Peyer's patch (tissue), 4 donors: ENCODE results near the gene KIF18B.

ENCODE experiments used
- CTCF ChIP-seq, 6 experiments: fragments of 450-650 bp in 4 of 6; fragments of 200-600 bp in 2 of 6; sonication (generic) in 1 of 6; IDR thresholded peaks; one replicate each; pipeline ENCODE4 v1.5.1; 2017 to 2019; ENCODE audit warnings: antibody characterized with exemption in 6 of 6, mild to moderate bottlenecking in 3 of 6, moderate library complexity in 1 of 6
- POLR2A ChIP-seq, 2 donors: fragments of 450-650 bp; IDR thresholded peaks; one replicate each; pipeline ENCODE4 v1.5.1; 2017; ENCODE audit warnings: antibody characterized with exemption in 2 of 2, mild to moderate bottlenecking in 2 of 2, moderate library complexity in 2 of 2

GRCh38 chr17:44898768-44899073 is 48.9 kb downstream of the KIF18B start:
- TF ChIP-seq CTCF (IDR thresholded peaks at IDR 0.05) (no peak), POLR2A (IDR thresholded peaks at IDR 0.05) (no peak)
